GM10248 (cell line): ENCODE results near the gene TAS1R2.

Experiments used
- CTCF ChIA-PET: fragments of 300-600 bp; sonication (Branson Sonifier 250); formaldehyde crosslinking; extraction: SDS; loops from one replicate; lab custom pipeline; 2021; ENCODE audit warnings: antibody characterized with exemption; lab: Yijun Ruan, JAX
- POLR2A ChIA-PET: fragments of 350-650 bp; sonication (Branson Sonifier 250); formaldehyde crosslinking; extraction: SDS; loops from one replicate; lab custom pipeline; 2020; ENCODE audit warnings: antibody characterized with exemption; lab: Yijun Ruan, JAX
- DNase-seq: peaks from one replicate; pipeline ENCODE4 v3.0.0; 2012; ENCODE audit errors: extremely low spot score
- CTCF ChIP-seq: IDR thresholded peaks from 2 replicates; pipeline ENCODE4 v1.5.1; 2012; ENCODE audit warnings: mild to moderate bottlenecking, low read depth; ENCODE audit errors: extremely low read depth, missing control alignments, control extremely low read depth

Gene TAS1R2

DNA sequence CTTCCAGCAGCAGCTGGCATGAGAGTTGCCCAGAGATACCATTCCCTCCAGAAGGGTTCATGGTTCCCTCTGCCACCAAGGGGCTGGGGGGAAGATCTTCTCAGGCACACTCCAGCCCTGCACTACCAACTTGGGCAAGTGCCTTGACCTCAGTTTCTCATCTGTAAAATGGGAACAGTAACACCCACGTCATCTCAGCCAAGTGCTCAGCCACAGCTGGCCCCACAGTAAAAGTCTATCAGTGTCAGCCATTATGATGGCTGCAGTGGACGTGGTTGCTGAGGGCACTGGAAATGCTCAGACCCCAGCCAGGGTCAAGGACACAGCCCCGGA, 16.3 kb upstream of the TAS1R2 start:
- ChIA-PET POLR2A (no interaction called here), CTCF (interaction anchor here (0.8 to 4.6 kb wide), 11 partner anchors 8 to 363 kb away, joined by 3 to 32 read pairs (median 5); no protein-coding TSS in a partner anchor)
- no peak for TF ChIP-seq CTCF

DNA sequence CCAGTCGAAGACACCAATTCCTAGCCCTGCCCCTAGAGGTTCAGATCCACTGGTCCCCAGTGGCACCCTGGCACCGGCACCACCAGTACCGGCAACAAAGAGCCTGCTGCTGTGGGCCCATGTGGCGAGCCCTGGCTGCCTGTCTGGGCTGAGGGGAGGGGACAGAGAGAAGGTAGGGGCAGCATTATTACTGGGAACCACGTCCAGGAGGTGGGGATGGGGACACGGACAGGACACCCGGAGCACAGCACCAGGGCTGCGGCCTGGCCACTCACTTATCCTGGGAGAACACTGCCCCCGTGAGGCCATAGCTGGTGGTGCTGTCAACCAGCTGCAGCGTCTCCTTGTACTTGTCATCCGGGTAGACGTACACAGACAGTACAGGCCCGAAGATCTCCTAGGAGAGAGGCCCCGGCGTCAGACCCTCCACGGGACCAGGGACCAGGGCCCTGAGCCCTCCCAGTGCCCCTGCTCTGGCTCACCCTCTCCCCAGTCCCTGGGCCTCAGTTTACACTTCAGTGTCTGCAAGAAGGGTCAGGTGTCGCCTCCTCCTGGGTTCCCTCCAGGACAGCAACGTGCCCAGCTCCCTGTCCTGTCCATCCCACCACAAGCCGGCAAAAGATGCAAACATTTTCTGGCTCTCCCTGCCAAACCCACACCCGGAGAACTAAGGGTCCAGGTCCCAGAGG, 15.8 kb upstream of the TAS1R2 start:
- ChIA-PET CTCF (interaction anchor here (0.8 to 4.6 kb wide), 11 partner anchors 8 to 363 kb away, joined by 3 to 32 read pairs (median 5); no protein-coding TSS in a partner anchor), POLR2A (no interaction called here)
- DNase-seq: peak; percentile 84
- TF ChIP-seq CTCF: peak; percentile 59

More for the DNA sequence above, 16.3 kb upstream of the TAS1R2 start:
- DNase-seq: no peak

- ChIA-PET POLR2A (no interaction called here), CTCF (interaction anchor here (1.5 to 4.6 kb wide), 7 partner anchors 10 to 276 kb away, joined by 5 to 32 read pairs (median 14); no protein-coding TSS in a partner anchor)
- no peak for TF ChIP-seq CTCF
- DNase-seq: no peak
Measured at GRCh38 chr1:18874600-18874999, 15.1 kb upstream of the TAS1R2 start.

GRCh38 chr1:18874036-18874435, 14.6 kb upstream of the TAS1R2 start:
- CTCF ChIA-PET: interaction anchor here (1.7 to 4.6 kb wide), 6 partner anchors 11 to 276 kb away, joined by 3 to 32 read pairs (median 18); partner anchors contain the start of gene ALDH4A1
- TF ChIP-seq CTCF: no peak
- POLR2A ChIA-PET: no interaction called here
- no peak for DNase-seq

GRCh38 chr1:18872071-18872611, 12.7 kb upstream of the TAS1R2 start:
- POLR2A ChIA-PET: no interaction called here
- CTCF ChIA-PET: interaction anchor here (1.3 to 4.6 kb wide), 3 partner anchors 13 to 291 kb away, joined by 3 to 32 read pairs (median 3); partner anchors contain the start of gene ALDH4A1
- TF ChIP-seq CTCF: no peak
- DNase-seq: no peak

GRCh38 chr1:18871401-18872070, 12.1 kb upstream of the TAS1R2 start:
- CTCF ChIA-PET: interaction anchor here (4.6 kb wide), 1 partner anchor 13 kb away, joined by 32 read pairs; no protein-coding TSS in a partner anchor
- POLR2A ChIA-PET: no interaction called here
- DNase-seq: no peak
- TF ChIP-seq CTCF: no peak
